GM19240 (cell line): Measurements from ENCODE around the gene GPD2.

ENCODE experiments used
- DNase-seq: peaks from one replicate; pipeline ENCODE4 v3.0.0; 2011; ENCODE audit warnings: low spot score; ENCODE audit not compliant: insufficient read length

The GPD2 gene

GRCh38 chr2:156436497-156437085 lies 412 bp downstream of the GPD2 start:
- no peak for DNase-seq

- no peak for DNase-seq
These were observed 1.2 kb downstream of the GPD2 start for GRCh38 chr2:156437272-156437930.

GRCh38 chr2:156437931-156438410 lies 1.8 kb downstream of the GPD2 start:
- DNase-seq = no peak

GRCh38 chr2:156443089-156443488 lies 6.9 kb downstream of the GPD2 start:
- DNase-seq = no peak

GRCh38 chr2:156445296-156446220 lies 9.4 kb downstream of the GPD2 start:
- no peak for DNase-seq

GRCh38 chr2:156447761-156448160 lies 11.6 kb downstream of the GPD2 start:
- no peak for DNase-seq

GRCh38 chr2:156448766-156449165 lies 12.6 kb downstream of the GPD2 start:
- no peak for DNase-seq

GRCh38 chr2:156452971-156453370 lies 16.8 kb downstream of the GPD2 start:
- no peak for DNase-seq

- DNase-seq = no peak
These were observed 19.3 kb downstream of the GPD2 start for GRCh38 chr2:156455361-156455975.

GRCh38 chr2:156456616-156457015 lies 20.4 kb downstream of the GPD2 start:
- DNase-seq = no peak

- DNase-seq = no peak
These were observed 21.6 kb downstream of the GPD2 start for GRCh38 chr2:156457523-156458517.

GRCh38 chr2:156459720-156460119 lies 23.5 kb downstream of the GPD2 start:
- no peak for DNase-seq

GRCh38 chr2:156464106-156464505 lies 27.9 kb downstream of the GPD2 start:
- DNase-seq = no peak

GRCh38 chr2:156465573-156465972 lies 29.4 kb downstream of the GPD2 start:
- no peak for DNase-seq

GRCh38 chr2:156466739-156467405 lies 30.7 kb downstream of the GPD2 start:
- no peak for DNase-seq

GRCh38 chr2:156470975-156471583 lies 34.9 kb downstream of the GPD2 start:
- no peak for DNase-seq

GRCh38 chr2:156471762-156472161 lies 35.6 kb downstream of the GPD2 start:
- no peak for DNase-seq

- no peak for DNase-seq
These were observed 36.5 kb downstream of the GPD2 start for GRCh38 chr2:156472686-156473085.

- no peak for DNase-seq
These were observed 37.3 kb downstream of the GPD2 start for GRCh38 chr2:156473445-156473844.
